ENCODE data around the gene TEKT1. TPM values are rescaled to one million over a fixed set of nuclear protein-coding genes. Genes with fewer than 3 reads are reported as not detected.

Gene TEKT1
- total RNA-seq, 2 donors from 2014 or later = not detected

GRCh38 chr17:6796017-6796886 lies 35.3 kb downstream of the TEKT1 start:
- Histone ChIP-seq H3K27ac (no peak overlapping the region), H3K36me3 (no peaks in the 10 kb centered on the region), H3K4me1 (ENCODE audit: control insufficient read depth in 1 of 2, low read depth in 2 of 2) (no peaks in the 10 kb centered on the region), H3K4me3 (no peak overlapping the region), H3K9me3 (no peaks in the 10 kb centered on the region), H3K27me3 (replicated peaks; ENCODE audit: insufficient read depth) (no peaks in the 10 kb centered on the region)
- ATAC-seq (ENCODE audit: insufficient number of reproducible peaks, low FRiP score, low read depth) (no peak), DNase-seq (ENCODE audit: low spot score) (no peak)
- TF ChIP-seq CTCF (IDR thresholded peaks at IDR 0.05) = no peak

GRCh38 chr17:6793748-6794493 lies 37.6 kb downstream of the TEKT1 start:
- no peaks in the 10 kb centered on the region for H3K36me3 ChIP-seq
- H3K27me3 ChIP-seq (replicated peaks; ENCODE audit: insufficient read depth) = no peaks in the 10 kb centered on the region
- ATAC-seq (ENCODE audit: insufficient number of reproducible peaks, low FRiP score, low read depth) (no peak), DNase-seq (ENCODE audit: low spot score) (no peak)
- H3K9me3 ChIP-seq = no peaks in the 10 kb centered on the region
- H3K4me1 ChIP-seq (ENCODE audit: control insufficient read depth in 1 of 2, low read depth in 2 of 2) = no peaks in the 10 kb centered on the region
- no peak overlapping the region for H3K27ac ChIP-seq
- H3K4me3 ChIP-seq = no peak overlapping the region
- TF ChIP-seq CTCF (IDR thresholded peaks at IDR 0.05) = no peak

- DNase-seq (ENCODE audit: low spot score) (no peak), ATAC-seq (ENCODE audit: insufficient number of reproducible peaks, low FRiP score, low read depth) (no peak)
- Histone ChIP-seq H3K27ac (no peak overlapping the region), H3K36me3 (no peaks in the 10 kb centered on the region), H3K4me3 (no peak overlapping the region), H3K27me3 (replicated peaks; ENCODE audit: insufficient read depth) (no peaks in the 10 kb centered on the region), H3K4me1 (ENCODE audit: control insufficient read depth in 1 of 2, low read depth in 2 of 2) (no peaks in the 10 kb centered on the region), H3K9me3 (no peaks in the 10 kb centered on the region)
- no peak for TF ChIP-seq CTCF (IDR thresholded peaks at IDR 0.05)
These were observed 42.4 kb downstream of the TEKT1 start for GRCh38 chr17:6789146-6789545.

GRCh38 chr17:6787081-6787693 lies 44.3 kb downstream of the TEKT1 start:
- Histone ChIP-seq H3K9me3 (no peaks in the 10 kb centered on the region), H3K27ac (no peak overlapping the region), H3K27me3 (replicated peaks; ENCODE audit: insufficient read depth) (no peaks in the 10 kb centered on the region), H3K4me3 (no peak overlapping the region), H3K4me1 (ENCODE audit: control insufficient read depth in 1 of 2, low read depth in 2 of 2) (no peaks in the 10 kb centered on the region), H3K36me3 (no peaks in the 10 kb centered on the region)
- no peak for TF ChIP-seq CTCF (IDR thresholded peaks at IDR 0.05)
- DNase-seq (ENCODE audit: low spot score) = no peak
- no peak for ATAC-seq (ENCODE audit: insufficient number of reproducible peaks, low FRiP score, low read depth)

GRCh38 chr17:6786618-6787017 lies 44.9 kb downstream of the TEKT1 start:
- H3K4me1 ChIP-seq (ENCODE audit: control insufficient read depth in 1 of 2, low read depth in 2 of 2) = no peaks in the 10 kb centered on the region
- no peak overlapping the region for H3K27ac ChIP-seq
- H3K27me3 ChIP-seq (replicated peaks; ENCODE audit: insufficient read depth) = no peaks in the 10 kb centered on the region
- no peak for DNase-seq (ENCODE audit: low spot score)
- H3K4me3 ChIP-seq = no peak overlapping the region
- no peaks in the 10 kb centered on the region for H3K9me3 ChIP-seq
- no peak for ATAC-seq (ENCODE audit: insufficient number of reproducible peaks, low FRiP score, low read depth)
- no peak for TF ChIP-seq CTCF (IDR thresholded peaks at IDR 0.05)
- H3K36me3 ChIP-seq = no peaks in the 10 kb centered on the region

All from thoracic aorta (tissue), 2 donors.